IPS DF 4.7 (cell line): ENCODE measurements around the gene PISD.

Experiments
- DNase-seq: peaks from one replicate; pipeline ENCODE4 v3.0.0-alpha.2; 2013; ENCODE audit warnings: low spot score; ENCODE audit errors: extremely low read depth

PISD gene

DNA sequence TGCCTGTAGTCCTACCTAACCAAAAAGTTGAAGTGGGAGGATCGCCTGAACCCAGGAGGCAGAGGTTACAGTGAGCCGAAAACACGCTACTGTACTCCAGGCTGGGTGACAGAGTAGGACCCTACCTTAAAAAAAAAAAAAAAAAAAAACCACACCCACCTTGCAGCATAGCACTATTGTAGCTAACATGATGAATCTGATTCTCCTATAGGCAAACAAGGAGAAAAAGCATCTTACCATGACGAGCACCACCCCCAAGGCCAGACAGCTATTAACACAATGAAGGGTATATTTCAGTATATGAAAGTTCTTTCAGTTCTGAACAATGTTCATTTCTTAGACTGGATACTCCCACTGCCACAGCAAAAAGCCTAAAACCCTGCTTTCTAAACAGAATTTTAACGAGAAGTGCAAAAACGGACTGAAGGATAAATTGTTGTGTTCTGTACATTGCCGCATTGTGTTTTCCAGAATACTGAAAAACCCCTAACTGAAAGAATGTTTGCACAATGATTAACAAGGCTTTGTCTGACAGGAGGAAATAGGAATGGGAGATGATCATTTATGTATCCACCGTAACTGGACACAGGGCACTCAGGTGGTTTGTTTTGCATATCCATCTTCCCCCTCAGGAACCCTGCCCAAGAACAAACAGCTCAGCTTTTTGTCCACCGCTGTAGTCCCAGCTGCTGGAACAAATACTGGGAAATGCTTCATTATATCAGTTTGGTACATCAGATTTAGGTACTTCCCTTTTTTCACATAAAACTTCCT is 8.9 kb downstream of the PISD start:
- no peak for DNase-seq

DNA sequence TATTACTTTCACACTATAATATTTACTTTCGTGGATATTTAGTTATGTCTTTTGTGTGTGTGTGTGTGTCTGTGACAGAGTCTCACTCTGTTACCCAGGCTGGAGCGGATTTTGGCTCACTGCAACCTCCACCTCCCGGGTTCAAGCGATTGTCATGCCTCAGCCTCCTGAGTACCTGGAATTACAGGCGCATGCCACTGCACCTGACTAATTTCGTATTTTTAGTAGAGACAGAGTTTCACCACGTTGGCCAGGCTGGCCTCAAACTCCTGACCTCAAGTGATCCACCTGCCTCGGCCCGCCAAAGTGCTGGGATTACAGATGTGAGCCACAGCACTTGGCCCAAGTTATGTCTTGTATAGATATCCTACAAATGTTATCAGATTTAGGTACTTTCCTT is 9.9 kb downstream of the PISD start:
- DNase-seq = no peak

DNA sequence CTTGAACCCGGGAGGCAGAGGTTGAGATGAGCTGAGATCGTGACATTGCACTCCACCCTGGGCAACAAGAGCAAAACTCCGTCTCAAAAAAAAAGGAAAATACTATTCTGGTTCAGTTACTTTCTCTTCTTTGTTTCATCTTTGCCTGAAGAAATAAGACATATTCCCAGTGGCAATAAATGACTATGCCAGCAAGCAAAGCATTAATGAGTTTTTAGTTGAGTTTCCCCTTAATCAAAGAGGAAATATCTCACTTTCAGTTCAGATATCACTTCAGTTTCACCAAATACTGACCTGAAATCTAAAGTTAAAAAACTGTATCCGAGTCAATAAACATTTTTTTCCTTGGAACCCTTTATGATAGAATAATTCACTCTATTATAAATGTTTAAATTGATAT is 10.4 kb downstream of the PISD start:
- DNase-seq = no peak

DNA sequence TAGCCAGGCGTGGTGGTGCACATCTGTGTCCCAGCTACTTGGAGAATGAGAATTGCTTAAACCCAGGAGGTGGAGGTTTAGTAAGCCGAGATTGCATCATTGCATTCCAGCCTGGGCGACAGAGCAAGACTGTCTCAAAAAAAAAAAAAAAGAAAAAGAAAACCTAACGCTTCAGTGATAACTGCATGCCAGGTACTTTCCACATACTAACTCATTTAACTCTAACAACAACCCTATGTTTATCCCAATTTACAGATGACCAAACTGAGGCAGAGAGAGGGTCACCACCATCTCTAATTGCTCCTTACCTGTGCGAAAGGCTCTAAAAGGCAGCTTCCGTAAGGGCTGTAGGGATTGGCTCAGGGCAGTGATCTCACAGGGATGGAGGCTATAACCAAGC is 11.6 kb downstream of the PISD start:
- no peak for DNase-seq

DNA sequence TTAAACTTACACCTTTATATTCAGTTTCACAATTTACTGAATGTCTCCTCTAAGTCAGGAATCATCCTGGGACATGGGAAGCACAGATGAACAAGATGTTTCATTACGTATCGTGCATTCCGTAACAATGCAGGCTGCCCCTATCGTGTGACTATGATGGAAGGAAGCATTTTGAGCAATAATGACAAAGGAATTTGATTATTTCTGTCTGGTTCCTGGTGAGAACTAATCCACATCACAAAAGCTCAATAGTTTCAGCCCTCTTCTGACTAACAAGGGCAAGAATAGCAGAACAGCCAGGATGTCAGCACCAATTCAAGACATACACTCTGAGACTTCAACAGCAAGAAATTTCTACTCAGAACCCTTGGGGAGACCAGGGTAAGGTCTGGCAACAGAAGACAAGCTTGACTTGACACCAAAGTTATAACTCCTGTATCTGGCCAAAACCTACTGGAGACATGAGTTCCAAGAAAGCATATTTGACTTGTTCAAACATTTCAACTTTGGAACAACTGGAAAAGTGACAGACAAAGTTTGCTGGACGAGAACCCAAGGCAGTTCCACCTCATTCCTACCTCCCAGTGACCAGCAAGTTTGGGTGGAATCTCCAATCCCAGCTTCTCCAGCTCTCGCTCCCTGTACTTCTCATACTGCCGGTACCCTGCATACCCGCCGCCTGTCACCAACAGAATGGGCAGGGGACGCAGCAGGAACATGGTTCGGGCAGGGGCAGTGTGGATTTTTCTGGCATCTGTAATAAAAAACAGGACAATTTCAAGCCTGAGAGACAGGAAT is 14.3 kb downstream of the PISD start:
- DNase-seq = no peak

DNA sequence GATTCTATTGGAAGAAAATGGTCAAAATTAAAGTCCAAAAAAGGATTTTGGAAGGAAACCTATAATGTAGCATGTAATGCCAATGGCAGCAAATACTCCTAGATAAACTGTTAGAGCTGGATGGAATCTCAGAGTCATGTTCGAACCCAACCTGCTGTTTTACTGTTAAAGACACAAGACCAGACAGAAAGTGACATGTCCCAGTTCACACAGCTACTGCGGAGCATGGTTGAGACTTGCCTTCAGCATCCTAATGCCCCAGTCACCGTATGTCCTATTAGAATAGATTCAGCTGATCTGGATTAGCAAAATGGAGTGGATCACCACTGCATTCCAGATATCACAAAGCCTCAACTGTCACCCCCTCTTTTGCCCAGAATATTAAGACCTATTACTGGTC is 14.9 kb downstream of the PISD start:
- DNase-seq = no peak

DNA sequence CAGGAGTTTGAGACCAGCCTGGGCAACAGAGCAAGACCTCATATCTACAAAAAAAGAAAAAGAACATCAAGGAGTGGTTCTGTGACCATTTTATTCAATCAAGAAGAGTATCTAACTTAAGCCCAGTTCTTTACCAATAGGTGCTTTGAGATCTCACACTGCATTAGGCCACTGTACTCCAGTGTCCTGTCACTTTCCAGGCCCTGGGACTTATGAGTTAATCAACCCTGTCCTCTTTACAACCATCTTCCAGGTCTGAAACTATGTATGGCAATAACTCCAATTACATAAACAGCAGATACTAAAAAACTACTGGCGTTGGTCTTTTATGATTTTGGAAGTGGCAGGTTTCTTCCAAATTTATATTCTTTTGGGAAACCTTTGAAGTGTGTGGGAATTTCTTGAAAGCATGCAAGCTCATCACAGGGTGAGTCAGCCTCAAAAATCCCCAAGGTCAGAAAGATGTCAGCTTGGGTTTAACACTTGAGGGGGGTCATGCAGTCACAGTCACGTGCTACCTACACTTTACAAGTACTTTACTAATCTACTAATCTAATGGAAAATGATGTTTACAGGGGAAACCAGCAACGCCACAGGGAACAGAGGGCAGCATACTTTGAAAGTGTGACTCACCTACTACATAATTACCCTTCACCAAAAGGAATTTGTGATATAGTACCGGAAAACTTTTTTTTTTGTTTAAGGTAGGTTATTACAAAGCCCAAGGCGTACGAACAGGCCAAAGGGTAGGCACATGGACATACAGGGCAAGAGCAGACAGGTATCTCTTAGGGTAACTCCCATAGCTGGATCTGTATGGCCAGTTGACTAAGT is 15.6 kb downstream of the PISD start:
- DNase-seq = no peak

DNA sequence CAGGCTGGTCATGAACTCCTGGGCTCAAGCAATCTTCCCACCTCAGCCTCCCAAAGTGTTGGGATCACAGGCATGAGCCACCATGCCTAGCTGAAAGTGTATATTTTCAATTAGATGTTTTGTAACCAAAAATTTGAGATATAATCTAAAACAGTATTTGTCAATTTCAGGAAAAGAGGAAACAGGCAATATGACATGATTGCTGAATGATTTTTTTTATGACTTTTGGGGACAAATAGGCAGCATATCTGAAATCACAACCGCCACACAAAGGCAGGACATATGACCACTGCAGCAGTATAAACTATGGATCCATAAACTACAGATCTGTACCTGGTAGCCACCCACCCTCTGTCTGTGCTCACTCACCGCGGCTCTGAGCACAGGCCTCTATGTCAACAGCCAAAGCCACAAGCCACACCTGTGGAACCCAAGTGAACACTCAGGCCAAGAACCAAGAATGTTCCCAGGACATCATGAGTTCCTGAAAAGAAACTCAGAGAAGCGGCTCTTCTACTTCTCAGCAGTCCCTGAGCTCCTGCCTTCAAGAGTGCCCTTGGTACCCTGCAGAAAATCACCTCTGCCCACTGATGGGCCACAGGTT is 22.5 kb downstream of the PISD start:
- no peak for DNase-seq

DNA sequence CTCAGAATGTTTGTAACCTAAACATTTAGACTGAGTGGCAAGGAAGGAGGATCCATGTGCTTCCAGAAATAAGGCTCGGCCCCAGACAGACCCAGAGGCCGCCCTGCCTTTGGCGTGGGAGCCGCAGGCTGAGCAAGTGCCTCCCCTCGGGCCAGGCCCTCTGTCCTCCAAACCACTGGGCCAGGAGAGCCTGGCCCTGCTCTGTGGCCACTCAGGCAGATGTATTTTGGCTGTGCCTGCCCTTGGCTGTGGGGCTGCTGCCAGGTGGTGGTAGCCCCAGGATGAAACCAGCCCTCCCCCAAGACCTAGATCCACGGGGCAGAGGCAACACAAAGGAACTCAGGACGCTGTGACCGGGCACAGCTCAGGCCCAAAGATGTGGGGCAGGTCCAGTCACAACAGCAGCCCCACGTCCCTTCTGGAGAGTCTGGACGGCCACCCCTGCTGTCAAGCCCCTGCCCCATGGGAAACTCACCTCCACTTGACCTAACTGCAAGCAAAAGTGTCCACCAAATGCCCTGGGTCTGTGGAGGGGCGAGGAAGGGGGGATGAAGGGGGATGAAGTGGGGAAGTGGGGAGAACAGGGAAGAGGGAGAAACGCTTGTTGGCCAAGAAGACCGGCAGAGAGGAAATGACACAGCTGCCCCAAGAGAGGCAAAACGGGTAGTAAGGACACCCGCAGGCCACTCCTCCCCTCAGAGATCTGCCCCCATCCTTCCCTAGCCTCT is 24.0 kb downstream of the PISD start:
- DNase-seq = no peak

DNA sequence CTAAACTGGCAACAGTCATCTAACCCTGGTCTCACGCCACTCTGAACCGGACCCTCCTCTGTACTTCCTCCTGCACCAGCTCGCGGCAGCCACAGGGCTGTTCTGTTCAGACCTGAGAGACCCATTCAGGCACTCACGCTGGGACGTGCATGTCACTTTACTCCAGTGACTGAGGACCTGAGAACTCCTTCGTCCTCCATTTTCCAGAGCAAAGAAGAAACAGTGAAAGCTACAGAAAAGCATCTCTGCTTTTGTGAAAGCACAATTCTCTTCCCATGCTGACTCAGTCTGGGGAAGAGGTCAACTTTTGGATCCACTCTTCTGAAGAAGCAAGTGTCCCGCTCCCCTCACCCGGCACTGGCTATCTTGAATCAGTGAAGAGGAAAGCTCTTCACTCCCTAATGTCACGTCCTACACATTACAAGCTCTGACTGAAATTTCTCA is 24.5 kb downstream of the PISD start:
- no peak for DNase-seq

DNA sequence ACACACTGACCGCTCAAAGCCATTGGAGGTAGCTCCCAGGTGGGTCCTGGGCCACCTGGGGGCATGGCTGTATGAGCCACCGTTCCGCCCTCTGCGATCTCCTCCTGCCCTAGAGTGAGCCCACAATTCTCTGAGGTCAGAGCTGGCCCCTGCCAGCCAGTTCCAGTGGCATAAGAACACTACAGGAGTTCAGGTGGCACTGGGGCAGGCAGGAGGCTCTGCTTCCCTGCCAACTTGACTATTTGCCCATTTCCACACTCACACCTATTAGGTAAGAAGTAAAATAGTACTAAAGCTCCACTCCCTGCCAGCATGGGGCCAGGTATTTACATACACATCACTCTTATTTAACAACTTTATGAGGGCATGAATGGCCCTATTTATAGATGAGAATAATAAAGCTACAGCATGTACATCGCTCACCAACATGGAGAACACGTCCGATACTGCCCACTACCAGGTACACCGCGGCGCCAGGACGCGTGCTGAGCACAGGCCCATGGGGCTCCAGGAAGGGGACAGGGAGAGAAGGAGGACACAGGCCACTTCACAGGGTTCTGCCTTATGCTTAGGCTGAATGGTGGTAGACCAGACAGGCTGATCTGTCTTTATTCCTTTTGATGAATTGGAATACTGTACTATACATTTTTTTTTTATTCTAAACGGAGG is 26.2 kb downstream of the PISD start:
- DNase-seq = no peak

DNA sequence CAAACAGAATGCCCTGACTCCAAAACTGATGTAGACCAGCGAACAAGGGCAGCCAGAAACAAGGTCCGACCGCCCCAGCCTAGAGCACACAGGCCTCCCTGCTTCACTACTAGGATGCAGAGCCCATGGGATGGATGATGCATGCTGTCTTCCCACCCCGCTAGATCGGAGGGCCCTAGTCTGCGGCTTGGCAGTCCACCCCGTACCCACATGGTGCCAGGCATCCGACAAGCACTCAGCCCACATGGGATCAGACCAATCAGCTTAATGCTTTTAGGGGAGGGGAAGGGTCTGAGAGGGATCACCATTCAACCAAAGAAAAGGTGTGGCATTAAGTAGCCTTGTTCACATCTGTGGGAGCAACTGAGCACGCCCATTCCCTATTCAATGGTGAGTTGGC is 30.6 kb downstream of the PISD start:
- DNase-seq = no peak

DNA sequence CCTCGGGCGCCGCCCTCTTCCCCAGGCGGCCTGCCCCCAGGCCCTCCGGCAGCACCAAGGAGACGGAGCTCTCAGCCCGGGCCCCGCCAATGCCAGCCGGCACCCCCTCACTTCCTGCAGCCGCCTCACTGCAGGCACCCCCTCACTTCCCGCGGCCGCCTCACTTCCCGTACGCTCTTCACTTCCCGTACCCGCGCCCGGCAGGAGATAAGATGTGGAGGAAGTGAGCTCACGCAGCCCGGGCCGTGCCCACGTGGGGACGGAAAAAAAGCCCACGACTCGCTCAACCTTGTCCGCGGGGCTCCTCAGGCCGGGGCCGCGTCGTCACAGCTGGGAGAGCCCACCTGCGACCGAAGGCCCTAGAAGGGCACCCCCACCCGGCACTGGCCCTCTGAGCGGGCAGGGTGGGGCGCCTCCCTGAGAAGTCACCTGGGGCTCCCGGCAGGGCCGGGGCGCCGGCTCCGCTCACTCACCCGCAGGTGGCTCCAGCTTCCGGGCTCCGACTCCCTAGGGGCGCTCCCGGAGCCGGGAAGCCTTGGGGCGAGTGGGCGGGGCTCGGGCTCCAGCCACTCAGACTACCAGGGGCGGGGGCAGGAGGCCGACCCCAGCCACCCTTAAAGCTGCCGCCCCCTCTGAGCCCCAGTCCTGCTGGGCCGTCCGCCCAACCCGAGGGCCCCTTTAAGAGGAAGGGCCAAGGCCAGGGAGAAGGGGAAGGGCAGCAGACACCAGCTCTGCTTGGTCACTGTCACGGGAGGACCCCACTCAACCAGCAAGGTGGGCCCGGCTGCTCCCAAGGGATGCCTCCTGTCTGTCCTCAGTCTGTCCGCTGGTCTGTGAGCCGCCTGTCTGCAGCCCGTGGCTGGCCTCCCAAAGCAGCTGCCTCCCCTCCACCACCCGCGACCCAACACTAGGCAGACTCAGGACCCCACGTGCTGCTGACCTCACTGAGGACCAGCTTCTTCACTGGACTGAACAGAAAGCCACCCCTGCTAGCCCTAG is 31.4 kb downstream of the PISD start:
- no peak for DNase-seq

DNA sequence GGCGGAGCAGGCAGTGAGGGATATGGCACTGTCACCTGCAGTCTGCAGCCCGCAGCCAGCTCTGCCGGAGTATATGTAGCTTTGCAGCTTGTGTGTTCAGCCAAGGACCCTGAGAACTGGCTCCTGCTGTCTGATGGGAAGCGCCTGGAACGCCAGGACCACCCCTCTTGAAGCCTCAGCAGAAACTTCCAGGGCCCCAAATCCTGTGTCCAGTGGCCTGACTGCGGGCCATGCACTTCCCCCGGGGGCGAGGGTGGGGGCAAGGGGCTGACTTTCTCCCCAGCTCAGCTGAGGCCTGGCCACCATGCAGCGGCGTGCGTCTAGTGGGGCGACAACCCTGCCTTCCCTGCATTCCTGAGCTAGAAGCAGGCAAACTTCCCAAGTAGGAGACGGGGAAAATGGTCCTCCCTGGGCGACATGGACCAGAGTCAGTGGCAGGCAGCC is 32.3 kb downstream of the PISD start:
- no peak for DNase-seq

DNA sequence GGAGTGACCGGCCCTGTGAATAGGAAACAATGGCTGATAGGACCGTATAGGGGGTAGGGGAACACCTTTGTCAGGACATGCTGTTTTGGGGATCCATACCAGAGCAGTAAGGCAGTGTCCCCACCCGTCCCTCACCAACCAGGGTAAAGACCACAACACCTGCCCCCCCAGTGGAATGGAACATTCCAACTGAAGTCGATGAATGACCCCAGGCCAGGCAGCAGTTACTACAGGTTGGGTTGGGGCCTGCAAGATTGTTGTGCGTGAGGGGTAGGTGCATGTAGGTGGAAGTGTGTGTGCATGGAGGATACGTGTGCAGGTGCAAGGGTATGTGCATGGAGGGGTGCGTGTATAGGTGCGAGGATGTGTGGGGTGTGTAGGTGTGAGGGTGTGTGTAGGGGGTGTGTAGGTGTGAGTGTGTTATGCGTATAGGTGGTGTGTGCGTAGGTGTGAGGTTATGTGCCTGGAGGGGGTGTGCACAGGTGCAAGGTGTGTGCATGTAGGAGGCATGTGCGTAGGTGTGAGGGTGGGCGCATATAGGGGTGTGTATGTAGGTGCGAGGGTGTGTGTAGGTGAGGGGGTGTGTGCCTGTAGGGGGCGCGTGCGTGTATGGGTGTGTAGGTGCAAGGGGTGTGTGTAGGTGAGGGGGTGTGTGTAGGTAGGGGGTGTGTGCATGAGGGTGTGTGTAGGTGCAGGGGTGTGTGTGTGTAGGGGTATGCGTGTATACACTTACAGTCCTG is 32.9 kb downstream of the PISD start:
- DNase-seq = no peak

DNA sequence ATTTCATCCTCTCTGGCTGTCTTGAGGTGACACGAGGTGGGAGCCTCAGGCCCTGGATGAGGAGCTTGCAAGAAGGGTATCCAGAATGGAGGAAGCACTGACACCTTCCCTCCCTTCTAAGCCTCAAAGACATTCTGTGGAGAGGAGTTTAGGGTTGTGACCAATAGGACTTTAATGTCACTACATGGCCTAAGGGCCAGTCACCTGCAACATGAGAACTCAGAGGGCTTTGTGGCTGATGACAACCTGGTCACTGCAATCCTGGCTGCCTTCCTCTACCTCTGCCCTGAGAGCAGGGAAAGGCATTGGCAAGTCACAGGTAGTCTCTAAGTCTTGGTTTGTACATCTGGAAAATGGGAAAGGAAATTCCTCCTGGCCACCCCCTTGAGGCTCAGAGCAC is 33.7 kb downstream of the PISD start:
- no peak for DNase-seq

DNA sequence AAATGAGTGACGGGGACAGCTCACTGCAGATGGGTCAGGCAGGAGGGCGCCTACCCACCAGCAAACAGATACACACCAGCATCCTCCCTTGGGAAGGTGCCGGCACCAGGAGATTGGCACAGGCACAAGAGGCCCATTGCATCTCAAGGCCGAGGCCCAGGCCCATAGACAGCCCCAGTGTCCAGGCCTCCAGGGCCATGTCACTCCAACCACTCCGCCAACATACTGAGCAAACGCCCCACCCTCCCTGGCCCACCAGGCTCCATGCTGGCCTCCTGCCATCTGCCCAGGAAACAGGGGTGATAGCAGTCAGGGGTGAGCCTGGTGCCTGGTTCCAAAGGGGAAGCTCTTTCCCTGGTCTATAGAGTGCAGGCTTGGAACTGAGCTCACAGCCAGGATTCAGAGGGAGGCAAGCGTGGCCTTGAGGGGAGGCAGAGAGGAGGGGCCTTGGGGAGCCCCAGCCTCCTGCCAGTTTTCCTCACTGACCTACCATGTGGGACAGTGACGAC is 34.7 kb downstream of the PISD start:
- no peak for DNase-seq
